ENCODE measurements around the gene FCRLB.
A peak's percentile ranks its signal among the peaks of the same experiment; 100 is the strongest.
"Not testable (repeated sequence)": the region's sequence is repeated elsewhere in the genome, so short reads cannot be mapped to it uniquely, and the experiment has no call there.

The FCRLB gene

GRCh38 chr1:161720422-161720821 is 922 bp upstream of the FCRLB start:
- DNase-seq (ENCODE audit: low read depth) = no peak

DNA sequence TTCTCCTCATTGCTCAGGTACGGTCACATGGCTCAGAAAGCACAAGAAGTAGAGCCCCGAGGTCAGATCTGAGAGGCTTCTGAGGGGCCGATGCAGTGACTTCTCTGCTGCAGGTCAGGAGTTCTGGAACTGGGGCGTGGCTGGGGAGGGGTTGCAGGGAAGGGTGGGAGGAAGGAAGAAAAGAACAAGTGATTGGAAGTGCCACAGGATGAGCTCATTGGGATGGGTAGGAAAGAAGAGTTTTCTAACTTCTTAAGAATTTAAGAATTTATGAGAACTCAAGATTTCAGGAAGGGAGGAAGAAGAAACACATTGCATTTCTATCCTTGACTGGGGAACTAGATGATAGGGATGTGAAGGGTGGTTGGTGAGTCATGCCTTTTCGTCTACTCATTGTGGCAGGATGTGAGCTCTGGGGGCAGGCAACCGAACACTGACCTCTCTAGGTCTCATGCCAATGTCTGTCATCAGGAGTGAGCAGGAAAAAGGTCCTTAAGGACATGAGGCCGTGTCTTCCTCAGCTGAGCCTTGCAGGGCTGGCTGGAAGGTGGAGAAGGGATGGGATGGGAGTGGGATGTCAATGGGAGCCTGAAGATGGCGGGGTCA is 497 bp downstream of the FCRLB start:
- DNase-seq (ENCODE audit: low read depth) = no peak

DNA sequence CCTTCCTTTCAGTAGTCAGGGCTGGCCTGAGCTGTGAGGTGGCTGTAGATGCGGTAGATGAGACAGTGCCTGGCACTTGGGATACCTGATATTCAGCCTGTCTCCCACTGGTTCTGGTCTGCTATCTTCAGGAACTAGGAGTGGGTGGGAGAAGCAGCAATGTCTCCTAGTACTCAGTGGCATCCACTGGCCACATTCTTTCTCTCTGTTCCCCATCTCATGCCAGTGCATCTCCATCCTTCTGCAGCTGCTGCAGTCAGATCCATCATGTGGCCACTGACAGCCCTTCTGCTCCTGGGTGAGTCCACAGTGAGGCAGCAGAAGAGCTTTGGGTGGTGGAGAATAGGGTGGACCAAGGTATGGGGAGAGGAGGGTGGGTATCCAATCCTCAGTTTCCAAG is 1.1 kb downstream of the FCRLB start:
- no peak for DNase-seq (ENCODE audit: low read depth)

DNA sequence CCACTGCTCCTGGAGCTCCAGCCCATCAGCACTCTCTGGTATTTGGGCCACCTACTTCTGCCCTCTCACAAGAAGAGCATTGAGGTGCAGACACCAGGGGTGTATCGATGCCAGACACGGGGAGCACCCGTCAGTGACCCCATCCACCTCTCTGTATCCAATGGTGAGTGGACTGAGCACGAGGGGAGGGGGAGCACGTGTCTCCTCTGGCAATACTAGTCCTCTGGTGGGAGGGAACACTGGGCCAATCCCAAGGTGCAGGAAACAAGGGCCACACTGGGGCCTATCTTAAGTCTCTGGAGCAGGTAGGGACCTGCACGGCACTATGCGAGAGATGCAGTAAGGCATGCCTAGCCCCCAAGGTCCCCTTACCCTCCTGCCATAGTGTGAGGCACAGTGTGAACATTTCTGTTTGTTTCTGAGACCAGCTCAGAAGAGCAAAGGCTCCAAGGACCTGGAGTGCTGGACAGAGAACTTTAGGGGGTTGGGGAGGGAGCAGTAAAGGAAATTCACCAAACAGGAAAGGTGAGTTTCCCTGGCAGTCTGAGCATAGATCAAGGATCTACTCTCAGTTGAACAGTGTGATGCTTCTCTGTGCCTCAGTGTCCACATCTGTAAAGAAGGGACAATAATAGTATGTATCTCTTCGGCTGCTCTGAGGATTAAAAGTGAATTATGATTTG is 2.3 kb downstream of the FCRLB start:
- no peak for DNase-seq (ENCODE audit: low read depth)

GRCh38 chr1:161725258-161725907 is 4.0 kb downstream of the FCRLB start:
- DNase-seq (ENCODE audit: low read depth) = not testable (repeated sequence)

DNA sequence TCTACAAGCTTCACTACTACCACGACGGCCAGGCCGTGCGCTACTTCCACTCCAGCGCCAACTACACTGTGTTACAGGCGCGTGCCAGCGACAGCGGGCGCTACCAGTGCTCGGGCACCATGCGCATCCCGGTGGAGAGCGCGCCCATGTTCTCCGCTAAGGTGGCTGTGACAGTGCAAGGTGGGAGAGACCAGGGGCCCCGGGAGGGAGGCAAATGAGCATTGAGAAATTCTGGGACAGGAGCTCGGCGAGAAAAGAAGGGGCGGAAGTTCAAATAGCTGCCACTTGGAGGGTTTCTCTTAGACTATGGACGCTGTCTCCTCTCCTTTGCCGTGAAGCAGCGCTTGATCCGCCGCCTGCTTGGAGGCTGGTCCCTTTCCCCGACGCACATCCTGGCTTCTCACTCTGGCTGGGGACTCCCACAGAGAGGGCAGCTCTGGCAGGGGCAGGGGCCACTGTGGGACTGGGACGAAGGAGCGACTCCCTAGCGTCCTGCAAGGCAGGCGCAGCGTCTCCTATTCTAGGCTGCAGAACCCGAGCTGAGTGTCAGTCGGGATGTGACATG is 4.6 kb downstream of the FCRLB start:
- no peak for DNase-seq (ENCODE audit: low read depth)

- DNase-seq (ENCODE audit: low read depth) = peak; percentile 53
Measured at GRCh38 chr1:161726473-161727255, 5.3 kb downstream of the FCRLB start.

DNA sequence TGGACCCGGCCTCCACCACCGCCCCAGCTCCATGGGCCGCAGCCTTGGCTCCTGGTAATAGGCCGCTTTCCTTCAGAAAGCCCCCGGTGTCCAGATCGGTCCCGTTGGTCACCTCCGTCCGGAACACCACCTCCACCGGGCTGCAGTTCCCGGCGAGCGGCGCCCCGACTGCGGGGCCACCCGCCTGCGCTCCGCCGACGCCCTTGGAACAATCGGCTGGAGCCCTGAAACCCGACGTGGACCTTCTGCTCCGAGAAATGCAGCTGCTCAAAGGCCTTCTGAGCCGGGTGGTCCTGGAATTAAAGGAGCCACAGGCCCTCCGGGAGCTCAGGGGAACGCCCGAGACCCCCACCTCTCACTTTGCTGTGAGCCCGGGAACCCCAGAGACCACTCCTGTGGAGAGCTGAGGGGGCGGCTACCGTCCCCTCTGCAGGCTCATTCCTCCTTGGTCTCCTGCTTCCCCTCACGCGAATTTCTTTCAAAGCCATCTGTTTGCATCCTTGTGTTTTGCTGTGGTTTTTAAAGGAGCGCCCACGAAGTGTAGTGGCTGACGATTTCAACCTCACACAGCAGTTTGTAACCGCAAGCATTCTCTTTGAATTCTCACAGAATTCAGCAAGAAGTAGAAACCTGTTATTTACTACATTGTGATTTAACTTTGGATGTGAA is 6.0 kb downstream of the FCRLB start:
- no peak for DNase-seq (ENCODE audit: low read depth)

DNA sequence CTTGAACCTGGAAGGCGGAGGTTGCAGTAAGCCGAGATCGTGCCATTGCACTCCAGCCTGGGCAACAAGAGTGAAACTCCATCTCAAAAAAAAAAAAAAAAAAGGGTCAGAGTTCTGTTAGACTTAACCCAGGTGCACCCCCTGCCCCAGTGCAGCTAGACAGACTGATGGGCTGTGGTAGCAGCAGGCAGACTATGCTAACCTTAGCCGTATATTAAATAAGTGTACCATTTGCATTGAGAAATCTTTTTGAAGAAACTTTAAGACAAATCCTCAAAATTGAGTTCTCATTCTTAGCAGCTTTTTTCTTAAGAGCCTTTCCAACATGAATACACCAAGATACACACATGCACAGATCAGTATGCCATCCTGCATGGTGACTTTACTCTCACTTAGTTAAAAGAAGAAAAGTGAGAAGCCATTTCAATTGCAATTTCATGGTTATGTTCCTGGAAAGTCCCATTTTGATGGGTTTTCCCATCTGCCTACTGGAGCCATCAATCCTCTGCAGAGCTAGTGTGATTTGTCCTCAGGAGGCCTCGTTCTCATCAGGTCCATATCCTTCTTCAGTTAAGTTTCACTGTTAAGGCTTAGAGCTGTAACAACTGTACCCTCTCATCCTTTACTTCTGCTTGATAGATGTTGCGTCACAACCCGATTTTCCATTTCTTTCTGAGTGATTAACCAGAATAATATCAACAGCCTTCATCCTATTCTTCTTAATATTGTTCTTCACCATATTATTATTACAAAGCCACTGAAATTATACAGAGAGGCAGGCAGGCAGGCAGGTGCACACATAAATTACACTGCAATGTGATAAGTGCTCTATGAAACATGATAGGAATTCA is 7.3 kb downstream of the FCRLB start:
- DNase-seq (ENCODE audit: low read depth) = no peak

- no peak for DNase-seq (ENCODE audit: low read depth)
Measured at GRCh38 chr1:161730050-161730564, 8.8 kb downstream of the FCRLB start.

GRCh38 chr1:161731241-161731640 is 9.9 kb downstream of the FCRLB start:
- no peak for DNase-seq (ENCODE audit: low read depth)

- no peak for DNase-seq (ENCODE audit: low read depth)
Measured at GRCh38 chr1:161731981-161732718, 10.8 kb downstream of the FCRLB start.

DNA sequence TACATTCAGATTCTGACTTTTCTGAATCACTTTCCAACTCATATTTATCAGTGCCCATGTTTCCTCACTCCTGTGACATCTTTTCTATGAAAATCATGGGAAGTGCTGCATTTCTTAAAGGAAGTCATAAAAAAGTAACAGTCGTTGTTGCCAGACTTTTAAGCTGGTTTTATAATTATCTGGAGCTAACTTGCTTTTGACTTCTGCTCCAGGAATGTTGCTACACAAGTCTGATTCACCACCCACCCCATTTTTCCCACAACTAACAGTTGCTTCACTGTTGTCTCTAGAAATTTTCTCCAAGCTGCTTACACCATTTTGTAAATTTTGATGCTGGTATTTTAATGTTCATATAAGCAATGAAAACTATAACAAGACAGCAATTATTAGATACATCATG is 12.2 kb downstream of the FCRLB start:
- DNase-seq (ENCODE audit: low read depth) = no peak

- DNase-seq (ENCODE audit: low read depth) = no peak
Measured at GRCh38 chr1:161735837-161736236, 14.5 kb downstream of the FCRLB start.

- no peak for DNase-seq (ENCODE audit: low read depth)
Measured at GRCh38 chr1:161736335-161736969, 15.1 kb downstream of the FCRLB start.

DNA sequence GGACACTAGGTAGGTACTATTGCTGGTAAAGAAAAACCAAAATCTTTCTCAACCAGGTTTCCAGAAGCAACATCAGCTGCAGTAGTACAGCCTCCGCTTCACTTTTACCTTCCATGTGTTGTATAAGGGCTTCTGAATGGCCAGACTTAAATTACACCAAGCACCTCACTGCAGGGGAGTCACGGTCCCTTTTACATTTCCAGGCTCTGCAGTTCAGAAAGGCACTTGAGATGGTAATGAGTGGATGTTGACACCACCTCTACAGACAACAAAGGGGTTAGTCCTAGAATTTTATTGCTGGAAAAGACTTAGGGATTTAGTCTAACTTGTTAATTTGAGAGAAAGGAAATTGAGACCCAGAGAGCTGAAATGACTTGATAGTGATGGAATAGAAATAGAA is 16.3 kb downstream of the FCRLB start:
- no peak for DNase-seq (ENCODE audit: low read depth)

DNA sequence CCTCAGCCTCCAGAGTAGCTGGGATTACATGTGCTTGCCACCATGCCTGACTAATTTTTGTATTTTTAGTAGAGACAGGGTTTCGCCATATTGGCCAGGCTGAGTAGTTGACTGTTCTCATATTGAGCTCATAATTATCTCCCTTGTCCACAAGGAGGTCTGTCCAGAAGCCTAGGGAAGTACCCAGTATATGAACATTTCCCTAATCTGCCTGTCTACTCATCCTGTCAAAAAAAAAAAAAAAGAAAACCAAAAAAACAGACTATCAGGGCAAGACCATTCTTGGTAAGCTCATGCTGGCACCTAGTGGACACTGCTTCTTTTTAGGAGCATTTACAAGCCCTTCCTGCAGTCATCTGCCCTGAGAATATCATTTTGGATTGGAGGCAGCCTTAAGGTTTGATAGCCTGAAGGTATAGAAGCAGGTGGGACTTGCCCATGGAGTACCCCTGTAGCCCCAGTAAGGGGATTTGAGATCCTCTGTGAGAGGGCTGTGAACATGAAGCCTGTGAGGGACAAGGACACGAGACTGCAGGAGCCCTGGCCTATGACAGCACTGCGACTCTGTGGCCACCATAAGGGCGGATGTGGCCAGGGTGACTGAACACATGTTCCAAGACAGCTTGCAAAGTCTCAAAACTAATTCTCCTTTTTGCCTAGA is 17.4 kb downstream of the FCRLB start:
- DNase-seq (ENCODE audit: low read depth) = no peak

- DNase-seq (ENCODE audit: low read depth) = no peak
Measured at GRCh38 chr1:161739865-161740566, 18.7 kb downstream of the FCRLB start.

Data from T-helper 22 cell (primary cell).